ENCODE measurements around the gene JMJD8. TPM values are rescaled to one million over a fixed set of nuclear protein-coding genes. Genes with fewer than 3 reads are reported as not detected.

Gene JMJD8
- total and polyA plus RNA-seq, 9 donors, result 10.2 to 73.9 (median 56.8) TPM

DNA sequence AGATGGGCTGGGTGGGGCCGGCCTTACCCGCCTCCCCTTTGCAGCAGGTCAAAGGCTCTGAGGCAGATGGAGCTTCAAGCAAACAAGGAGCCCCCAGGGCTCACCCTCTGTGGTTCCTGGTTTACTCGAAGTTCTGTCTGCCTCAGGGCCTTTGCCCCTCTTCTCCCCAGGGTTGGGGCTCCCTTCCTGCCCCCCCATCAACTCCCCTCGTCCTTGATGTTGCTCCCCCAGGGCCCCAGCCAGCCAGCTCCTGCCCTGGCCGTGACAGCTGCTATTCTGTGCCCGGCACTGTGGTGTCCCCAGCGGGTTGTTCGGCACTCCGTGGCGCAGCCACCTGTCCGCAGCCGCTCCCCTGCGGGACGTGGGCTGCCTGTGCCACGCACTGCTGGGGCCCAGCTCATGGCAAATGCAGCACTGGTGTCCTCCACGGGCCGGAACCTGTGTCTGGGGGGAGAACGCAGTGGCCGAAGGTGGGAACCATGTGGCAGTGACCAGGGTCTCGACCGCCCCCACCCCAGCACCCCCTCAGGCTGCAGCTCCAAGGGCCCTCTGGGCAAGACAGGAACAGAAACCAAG, 26.5 kb upstream of the JMJD8 start:
- Histone ChIP-seq H3K9me3 (no peaks in the 10 kb centered on the region), H3K27ac (no peak overlapping the region), H3K4me1 (ENCODE audit: insufficient read depth) (peaks cover 10% of the 10 kb centered on the region), H3K27me3 (peaks cover 3% of the 10 kb centered on the region), H3K36me3 (no peaks in the 10 kb centered on the region), H3K4me3 (no peak overlapping the region)
- TF ChIP-seq EP300 (IDR thresholded peaks at IDR 0.05) (no peak), POLR2A (IDR thresholded peaks at IDR 0.05) (no peak)
- TF ChIP-seq, protein P1, sequence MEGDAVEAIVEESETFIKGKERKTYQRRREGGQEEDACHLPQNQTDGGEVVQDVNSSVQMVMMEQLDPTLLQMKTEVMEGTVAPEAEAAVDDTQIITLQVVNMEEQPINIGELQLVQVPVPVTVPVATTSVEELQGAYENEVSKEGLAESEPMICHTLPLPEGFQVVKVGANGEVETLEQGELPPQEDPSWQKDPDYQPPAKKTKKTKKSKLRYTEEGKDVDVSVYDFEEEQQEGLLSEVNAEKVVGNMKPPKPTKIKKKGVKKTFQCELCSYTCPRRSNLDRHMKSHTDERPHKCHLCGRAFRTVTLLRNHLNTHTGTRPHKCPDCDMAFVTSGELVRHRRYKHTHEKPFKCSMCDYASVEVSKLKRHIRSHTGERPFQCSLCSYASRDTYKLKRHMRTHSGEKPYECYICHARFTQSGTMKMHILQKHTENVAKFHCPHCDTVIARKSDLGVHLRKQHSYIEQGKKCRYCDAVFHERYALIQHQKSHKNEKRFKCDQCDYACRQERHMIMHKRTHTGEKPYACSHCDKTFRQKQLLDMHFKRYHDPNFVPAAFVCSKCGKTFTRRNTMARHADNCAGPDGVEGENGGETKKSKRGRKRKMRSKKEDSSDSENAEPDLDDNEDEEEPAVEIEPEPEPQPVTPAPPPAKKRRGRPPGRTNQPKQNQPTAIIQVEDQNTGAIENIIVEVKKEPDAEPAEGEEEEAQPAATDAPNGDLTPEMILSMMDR (IDR thresholded peaks at IDR 0.05), result no peak
- intact Hi-C loops (cut with DNase I), result loop anchor here in 1 of 4 donors (5.0 kb wide), 1 partner anchor 387 kb away; the partner anchor contains the start of gene C1QTNF8
- 53 to 56% (median 53%) methylated on average over 13 to 21 of the region's 21 CpGs for WGBS, 3 donors
- no peak for DNase-seq

DNA sequence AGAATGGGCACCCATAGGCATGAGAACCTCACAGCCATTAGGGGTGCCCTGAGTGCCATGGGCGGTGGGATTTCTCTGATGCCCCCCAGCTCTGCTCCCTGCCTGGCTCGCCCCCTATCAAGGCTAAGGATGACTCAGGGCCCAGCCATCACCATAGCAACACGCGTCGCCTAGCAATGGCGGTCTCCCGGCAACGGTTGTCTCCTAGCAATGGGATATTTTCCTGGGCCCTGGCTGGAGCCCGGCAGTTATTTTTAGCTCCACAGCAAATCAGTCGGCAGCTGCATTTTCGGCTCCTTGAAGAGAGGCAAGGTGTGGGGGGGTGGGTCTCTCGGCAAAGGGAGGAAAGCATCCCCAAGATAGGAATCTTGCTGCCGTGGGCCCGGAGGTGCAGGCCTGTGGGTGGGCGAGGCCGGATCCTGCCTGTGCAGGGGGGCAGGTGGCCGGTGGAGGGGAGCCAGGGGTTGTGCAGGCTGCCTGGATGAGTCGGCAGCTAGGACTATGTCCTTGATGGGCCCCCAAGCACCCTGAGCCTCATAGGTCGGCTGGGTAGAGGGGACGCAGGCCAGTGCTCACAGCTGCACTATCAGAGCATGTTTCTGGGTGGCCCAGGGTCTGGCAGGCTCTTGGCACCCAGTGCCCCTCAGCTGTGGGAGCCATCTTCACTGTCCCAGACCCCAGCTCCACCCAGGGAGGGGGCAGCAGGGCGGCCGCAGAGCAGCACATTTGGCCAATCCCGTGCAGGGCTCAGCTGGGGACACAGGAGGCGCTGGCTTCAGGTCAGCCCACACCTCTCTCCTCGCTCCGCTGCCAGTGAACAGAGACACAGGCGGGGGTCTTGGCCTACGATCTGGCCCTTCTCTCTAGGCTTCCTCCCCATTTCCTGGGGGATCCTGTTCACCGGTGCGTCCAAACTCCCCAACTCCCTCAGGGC, 25.7 kb upstream of the JMJD8 start:
- intact Hi-C loops (cut with DNase I), result loop anchor here in 1 of 4 donors (5.0 kb wide), 1 partner anchor 387 kb away; the partner anchor contains the start of gene C1QTNF8
- Histone ChIP-seq H3K9me3 (no peaks in the 10 kb centered on the region), H3K4me3 (no peak overlapping the region), H3K27me3 (peaks cover 3% of the 10 kb centered on the region), H3K36me3 (no peaks in the 10 kb centered on the region), H3K27ac (no peak overlapping the region), H3K4me1 (ENCODE audit: insufficient read depth) (peaks cover 6% of the 10 kb centered on the region)
- DNase-seq, result no peak
- TF ChIP-seq POLR2A (IDR thresholded peaks at IDR 0.05) (no peak), EP300 (IDR thresholded peaks at IDR 0.05) (no peak)
- TF ChIP-seq, protein P1 (IDR thresholded peaks at IDR 0.05), result no peak
- WGBS, 3 donors, result 6 to 10% (median 7%) methylated on average over 27 to 30 of the region's 30 CpGs

DNA sequence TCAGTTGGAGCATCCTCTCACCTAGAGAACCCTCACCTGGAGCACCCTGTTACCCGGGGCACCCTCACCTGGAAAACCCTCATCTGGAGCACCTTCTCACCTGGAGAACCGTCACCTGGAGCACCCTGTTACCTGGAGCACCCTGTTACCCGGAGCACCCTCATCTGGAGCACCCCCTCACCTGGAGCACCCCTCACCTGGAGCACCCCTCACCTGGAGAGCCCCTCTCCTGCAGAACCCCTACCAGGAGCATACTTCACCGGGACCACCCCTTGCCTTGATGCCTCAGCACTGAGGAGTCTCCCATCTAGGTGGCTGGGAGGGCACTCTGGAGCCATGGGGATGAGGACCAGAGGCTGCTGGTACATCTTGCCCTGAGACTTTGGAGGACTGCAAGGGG, 24.8 kb upstream of the JMJD8 start:
- no peak for DNase-seq
- H3K27me3 ChIP-seq, result peaks cover 7% of the 10 kb centered on the region
- intact Hi-C loops (cut with DNase I), result no loop called here

DNA sequence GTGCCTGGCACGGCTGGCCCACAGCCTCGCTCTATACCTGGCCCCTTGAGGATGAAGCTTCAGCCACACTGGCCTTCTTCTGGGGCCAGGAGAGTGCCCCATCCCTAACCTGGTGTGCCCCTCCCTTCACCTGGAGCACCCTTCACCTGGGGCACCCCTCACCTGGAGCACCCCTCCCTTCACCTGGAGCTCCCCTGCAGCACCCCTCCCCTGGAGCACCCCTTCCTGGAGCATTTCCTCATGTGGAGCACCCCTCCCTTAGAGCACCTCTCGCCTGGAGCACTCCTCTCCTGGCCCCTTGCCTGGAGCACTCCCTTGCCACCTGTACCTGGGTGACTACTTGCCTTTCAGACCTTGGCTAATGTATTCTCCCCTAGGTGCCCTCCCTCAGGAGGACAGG, 23.9 kb upstream of the JMJD8 start:
- DNase-seq, result no peak
- H3K4me1 ChIP-seq (ENCODE audit: insufficient read depth), result peaks cover 1% of the 10 kb centered on the region
- H3K36me3 ChIP-seq, result no peaks in the 10 kb centered on the region
- 53 to 54% (median 54%) methylated on average over 3 of the region's 3 CpGs for WGBS, 3 donors
- no peak overlapping the region for H3K4me3 ChIP-seq
- intact Hi-C loops (cut with DNase I), result no loop called here
- peaks cover 7% of the 10 kb centered on the region for H3K27me3 ChIP-seq
- H3K9me3 ChIP-seq, result no peaks in the 10 kb centered on the region
- TF ChIP-seq POLR2A (IDR thresholded peaks at IDR 0.05) (no peak), EP300 (IDR thresholded peaks at IDR 0.05) (no peak)
- TF ChIP-seq, protein P1 (IDR thresholded peaks at IDR 0.05), result no peak
- H3K27ac ChIP-seq, result no peak overlapping the region

More for the DNA sequence above, 24.8 kb upstream of the JMJD8 start:
- H3K9me3 ChIP-seq, result no peaks in the 10 kb centered on the region
- H3K4me3 ChIP-seq, result no peak overlapping the region
- 73 to 93% (median 78%) methylated on average over 2 to 4 of the region's 4 CpGs for WGBS, 3 donors
- H3K4me1 ChIP-seq (ENCODE audit: insufficient read depth), result peaks cover 1% of the 10 kb centered on the region
- H3K27ac ChIP-seq, result no peak overlapping the region
- no peaks in the 10 kb centered on the region for H3K36me3 ChIP-seq
- TF ChIP-seq, protein P1 (IDR thresholded peaks at IDR 0.05), result no peak
- no peak for TF ChIP-seq EP300 (IDR thresholded peaks at IDR 0.05)
- no peak for TF ChIP-seq POLR2A (IDR thresholded peaks at IDR 0.05)

Measured in ovary (tissue), 9 donors.